GM21737 (cell line): ENCODE measurements around the gene PRR3.
"Not testable (repeated sequence)": the region's sequence is repeated elsewhere in the genome, so short reads cannot be mapped to it uniquely, and the experiment has no call there.

Experiments used
- ATAC-seq: cut with Tn5 transposase; IDR thresholded peaks from one replicate; pipeline ENCODE4 v1.9.1; 2021; ENCODE audit warnings: mild to moderate bottlenecking, moderate library complexity; ENCODE audit not compliant: unreplicated experiment

PRR3 gene

DNA sequence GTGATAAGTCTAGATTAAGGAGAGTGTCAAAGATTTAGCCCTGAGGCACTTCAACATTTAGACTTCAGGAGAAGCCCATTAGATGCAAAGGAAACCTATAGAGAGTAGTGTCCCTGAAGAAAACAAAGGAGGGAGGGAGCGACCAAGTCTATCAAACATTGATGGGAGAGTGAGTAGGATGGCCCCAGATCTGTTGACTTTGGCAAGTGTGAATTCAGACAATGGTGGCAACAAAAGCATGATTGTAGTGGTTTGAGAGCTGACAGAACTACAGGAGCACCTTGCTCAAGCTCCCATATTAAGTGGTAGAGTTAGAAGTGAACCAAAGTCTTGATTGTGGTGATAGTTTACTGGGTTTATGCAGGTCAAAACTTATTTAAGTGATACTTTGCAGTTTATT lies 13.2 kb downstream of the PRR3 start:
- ATAC-seq = no peak

DNA sequence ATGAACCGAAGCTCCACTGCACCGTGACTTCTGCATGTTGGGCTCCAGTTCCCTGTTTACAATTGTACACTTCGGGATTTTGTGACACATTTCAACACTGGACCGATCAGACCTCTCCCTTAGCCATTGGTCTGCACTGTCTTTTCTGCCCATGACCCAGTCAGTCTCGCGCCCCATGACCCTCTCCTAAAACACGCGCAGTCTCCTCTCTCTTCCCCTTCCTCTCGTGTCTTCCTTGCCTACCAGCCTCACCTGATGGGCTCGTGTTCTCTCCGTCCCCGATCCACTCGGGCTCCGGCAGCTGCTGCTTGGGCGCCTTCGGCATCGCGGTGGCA lies 13.6 kb downstream of the PRR3 start:
- peak; percentile 13 for ATAC-seq

DNA sequence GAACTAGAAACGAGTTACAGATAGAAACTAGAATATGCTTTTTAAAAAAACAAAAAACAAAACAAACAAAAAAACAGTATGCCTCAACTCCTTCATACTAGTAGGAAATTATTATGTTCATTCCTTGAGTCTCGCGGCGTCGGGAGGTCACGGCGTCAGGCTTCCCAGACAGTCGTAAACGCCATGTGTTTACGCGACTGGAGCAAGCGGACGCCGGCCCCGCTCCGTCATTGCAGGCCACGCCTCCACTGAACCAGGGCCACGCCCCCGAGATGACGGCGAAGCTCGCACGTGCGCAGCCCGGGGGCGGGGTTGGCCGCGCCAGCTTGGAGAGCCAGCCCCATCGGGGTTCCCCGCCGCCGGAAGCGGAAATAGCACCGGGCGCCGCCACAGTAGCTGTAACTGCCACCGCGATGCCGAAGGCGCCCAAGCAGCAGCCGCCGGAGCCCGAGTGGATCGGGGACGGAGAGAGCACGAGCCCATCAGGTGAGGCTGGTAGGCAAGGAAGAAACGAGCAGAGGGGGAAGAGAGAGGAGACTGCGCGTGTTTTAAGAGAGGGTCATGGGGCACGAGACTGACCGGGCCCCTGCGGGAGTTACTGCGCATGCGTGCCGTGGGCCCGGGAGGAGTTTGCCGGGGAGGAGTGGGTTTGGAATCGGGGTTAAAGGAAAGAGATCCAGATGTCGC lies 14.1 kb downstream of the PRR3 start, which contains the start of gene ABCF1:
TSS of gene ABCF1 (plus strand) at position 368 of the 687 bp plus-strand sequence. CDS start at position 414, 46 bp downstream.
- ATAC-seq = peak; percentile 96

DNA sequence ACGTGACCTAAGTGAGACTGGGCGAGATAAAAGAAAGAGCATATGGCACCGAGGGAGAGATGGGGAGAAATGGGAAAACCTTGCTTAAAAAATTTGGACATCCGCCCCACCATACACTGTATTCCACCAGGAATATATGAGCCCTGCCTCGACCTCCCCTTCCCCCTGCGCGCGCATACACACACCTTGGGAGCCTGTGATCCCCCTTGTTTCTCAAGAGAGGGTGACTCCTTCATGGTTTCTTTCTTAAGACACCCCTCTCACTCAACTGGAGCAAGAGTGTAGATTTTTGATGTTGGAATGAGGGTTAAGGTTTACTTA lies 14.6 kb downstream of the PRR3 start:
- no peak for ATAC-seq

DNA sequence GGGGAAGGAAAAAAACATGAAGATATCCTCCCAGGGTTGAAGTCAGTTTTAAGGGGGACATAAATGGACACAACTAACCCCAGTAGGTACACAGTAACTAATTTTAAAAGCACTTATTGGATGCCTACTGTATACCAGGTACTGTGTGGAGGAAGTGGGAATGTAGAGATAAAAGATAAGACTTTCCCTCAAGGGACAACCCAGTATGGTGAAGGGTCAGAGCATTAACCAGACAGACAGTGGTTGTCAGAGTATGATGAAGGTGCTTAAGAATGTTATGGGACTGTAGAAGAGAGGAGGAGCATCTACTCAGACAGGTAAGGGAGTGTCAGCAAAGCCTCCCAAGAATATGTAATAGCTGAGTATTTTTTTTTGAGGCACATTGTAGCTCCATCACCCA lies 15.1 kb downstream of the PRR3 start:
- ATAC-seq = no peak

DNA sequence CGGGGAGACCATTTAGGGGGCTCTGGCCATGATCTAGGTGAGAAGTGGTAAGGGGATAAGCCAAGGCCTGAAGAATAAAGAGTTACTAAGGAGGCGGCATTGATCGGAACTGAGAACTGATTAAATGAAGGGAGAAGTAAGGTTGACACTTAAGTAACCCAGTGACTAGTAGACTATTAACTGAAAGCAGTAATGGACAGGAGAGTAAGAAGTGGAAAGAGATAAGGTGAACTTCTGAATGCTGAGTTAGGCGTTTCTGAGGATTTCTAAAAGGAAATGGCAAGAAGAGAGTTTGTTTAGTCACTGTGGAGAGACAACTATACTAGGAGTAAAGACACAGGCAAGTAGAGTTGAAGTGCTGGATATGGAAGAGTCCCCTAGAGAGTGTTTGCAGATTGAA lies 16.0 kb downstream of the PRR3 start:
- ATAC-seq = no peak

DNA sequence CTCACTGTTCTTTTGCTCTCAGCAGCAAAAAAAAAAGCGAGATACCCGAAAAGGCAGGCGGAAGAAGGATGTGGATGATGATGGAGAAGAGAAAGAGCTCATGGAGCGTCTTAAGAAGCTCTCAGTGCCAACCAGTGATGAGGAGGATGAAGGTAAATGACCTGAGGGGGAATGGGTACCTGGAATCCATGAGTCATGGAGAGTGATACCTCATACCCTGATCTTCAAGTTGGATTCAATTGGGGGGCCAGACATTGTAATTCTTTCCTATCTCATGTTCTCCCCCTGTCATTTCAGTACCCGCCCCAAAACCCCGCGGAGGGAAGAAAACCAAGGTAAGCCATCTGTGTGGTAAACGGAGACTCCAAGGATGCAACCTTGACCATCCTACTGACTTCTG lies 21.0 kb downstream of the PRR3 start:
- ATAC-seq = no peak

DNA sequence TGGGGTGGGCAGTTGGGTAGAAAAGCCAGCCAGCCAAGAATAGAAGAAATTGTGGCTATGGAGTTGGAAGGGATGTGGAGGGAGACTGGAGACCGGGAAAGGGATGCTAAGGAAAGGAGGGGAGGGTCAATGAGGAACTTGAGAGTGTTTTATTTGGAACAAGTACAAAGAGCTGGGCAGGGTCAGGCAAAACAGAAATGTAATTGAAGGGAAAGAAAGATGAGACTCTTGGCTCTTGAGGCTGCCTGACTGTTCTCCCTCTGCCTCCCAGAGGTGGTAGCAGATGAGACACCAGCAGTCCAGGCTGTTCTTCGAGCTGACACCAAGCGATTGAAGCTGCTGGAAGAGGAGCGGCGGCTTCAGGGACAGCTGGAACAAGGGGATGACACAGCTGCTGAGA lies 26.8 kb downstream of the PRR3 start:
- no peak for ATAC-seq

DNA sequence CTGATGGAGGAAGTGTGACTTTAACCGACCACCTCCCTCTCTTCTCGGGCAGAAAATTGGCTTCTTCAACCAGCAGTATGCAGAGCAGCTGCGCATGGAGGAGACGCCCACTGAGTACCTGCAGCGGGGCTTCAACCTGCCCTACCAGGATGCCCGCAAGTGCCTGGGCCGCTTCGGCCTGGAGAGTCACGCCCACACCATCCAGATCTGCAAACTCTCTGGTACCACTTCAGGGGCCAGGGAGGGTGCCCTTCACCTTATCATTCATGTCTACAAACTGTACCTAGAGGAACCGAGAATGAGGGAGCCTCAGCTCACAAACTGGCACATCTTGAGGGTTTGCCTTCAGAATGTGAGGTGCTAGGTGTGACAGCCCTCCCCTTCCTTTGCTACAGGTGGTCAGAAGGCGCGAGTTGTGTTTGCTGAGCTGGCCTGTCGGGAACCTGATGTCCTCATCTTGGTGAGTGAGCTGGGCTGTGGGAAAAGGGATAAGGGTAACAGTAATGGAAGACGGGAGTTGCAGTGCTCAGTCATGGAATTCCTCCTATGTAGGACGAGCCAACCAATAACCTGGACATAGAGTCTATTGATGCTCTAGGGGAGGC lies 32.8 kb downstream of the PRR3 start:
- no peak for ATAC-seq

DNA sequence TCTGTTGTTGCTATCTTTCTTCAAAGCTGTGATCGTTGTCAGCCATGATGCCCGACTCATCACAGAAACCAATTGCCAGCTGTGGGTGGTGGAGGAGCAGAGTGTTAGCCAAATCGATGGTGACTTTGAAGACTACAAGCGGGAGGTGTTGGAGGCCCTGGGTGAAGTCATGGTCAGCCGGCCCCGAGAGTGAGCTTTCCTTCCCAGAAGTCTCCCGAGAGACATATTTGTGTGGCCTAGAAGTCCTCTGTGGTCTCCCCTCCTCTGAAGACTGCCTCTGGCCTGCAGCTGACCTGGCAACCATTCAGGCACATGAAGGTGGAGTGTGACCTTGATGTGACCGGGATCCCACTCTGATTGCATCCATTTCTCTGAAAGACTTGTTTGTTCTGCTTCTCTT lies 33.4 kb downstream of the PRR3 start:
- no peak for ATAC-seq

DNA sequence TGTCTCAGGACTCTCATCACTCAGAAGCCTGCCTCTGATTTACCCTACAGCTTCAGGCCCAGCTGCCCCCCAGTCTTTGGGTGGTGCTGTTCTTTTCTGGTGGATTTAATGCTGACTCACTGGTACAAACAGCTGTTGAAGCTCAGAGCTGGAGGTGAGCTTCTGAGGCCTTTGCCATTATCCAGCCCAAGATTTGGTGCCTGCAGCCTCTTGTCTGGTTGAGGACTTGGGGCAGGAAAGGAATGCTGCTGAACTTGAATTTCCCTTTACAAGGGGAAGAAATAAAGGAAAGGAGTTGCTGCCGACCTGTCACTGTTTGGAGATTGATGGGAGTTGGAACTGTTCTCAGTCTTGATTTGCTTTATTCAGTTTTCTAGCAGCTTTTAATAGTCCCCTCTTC lies 33.9 kb downstream of the PRR3 start:
- no peak for ATAC-seq

DNA sequence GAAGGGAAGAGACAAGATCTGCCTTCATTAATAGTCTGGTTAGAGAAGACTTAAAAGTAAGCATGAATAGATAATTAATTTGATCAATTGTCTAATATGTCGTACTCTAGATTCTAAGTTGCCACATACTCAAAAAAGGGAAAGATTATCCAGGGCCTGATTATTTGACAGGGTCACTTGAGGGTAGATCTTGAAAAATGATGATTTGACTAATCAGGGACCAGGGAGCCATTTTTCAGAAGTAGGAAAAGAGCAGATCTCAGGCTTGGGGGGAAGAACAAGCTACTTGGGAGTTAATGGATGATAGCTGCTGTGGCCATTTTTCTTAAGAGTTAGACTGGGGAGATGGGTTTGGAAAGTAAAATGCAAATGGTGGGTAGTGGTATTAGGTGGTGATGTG lies 35.2 kb downstream of the PRR3 start:
- ATAC-seq = no peak

DNA sequence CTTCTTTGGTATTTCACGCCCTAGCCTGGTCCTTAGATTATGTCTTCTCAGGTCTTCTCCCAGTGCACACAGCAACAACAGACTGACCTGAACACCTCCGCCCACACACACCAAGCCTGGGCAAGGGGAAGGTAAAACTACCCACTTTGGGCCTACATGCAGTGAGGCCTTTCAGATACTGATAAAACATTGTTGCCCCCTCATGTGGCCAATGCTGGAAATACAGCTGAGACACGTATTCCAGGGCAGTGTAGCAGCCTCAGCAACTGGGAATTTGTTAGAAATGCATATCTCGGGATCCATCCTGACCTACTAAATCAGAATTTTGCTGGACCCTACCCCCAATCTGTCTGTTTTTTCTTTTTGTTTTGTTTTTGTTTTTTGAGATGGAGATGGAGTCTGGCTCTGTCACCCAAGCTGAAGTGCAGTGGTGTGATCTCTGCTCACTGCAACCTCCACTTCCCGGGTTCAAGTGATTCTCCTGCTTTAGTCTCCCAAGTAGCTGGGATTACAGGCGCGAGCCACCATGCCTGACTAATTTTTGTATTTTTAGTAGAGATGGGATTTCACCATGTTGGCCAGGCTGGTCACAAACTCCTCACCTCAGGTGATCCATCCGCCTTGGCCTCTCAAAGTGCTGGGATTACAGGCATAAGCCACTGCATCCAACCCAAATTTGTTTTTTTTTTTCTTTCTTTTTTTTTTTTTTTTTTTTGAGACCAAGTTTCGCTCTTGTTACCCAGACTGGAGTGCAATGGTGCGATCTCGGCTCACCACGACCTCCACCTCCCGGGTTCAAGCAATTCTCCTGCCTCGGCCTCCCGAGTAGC lies 40.4 kb downstream of the PRR3 start:
- ATAC-seq = not testable (repeated sequence)

DNA sequence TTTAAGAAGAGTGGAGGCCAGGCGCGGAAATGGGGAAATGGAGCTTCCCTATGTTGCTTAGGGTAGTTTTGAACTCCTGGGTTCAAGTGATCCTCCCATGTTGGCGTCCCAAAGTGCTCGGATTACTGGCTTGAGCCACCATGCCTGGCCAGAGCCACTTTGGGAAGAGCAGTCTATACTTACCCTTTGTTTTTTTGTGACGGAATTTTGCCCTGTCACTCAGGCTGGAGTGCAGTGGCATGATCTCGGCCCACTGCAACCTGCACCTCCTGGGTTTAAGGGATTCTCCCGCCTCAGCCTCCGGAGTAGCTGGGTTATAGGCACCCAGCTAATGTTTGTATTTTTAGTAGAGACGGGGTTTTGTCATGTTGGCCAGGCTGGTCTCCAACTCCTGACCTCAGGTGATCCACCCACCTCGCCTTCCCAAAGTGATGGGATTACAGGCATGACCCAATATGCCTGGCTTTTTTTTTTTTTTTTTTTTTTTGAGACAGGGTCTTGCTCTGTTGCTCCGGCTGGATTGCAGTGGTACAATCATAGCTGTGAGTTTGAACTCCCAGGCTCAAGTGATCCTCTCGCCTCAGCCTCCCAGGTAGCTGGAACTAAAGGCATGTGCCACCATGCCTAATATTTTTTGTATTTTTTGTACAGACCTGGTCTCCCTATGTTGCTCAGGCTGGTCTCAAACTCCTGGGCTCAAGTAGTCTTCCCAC lies 42.0 kb downstream of the PRR3 start:
- ATAC-seq = no peak

DNA sequence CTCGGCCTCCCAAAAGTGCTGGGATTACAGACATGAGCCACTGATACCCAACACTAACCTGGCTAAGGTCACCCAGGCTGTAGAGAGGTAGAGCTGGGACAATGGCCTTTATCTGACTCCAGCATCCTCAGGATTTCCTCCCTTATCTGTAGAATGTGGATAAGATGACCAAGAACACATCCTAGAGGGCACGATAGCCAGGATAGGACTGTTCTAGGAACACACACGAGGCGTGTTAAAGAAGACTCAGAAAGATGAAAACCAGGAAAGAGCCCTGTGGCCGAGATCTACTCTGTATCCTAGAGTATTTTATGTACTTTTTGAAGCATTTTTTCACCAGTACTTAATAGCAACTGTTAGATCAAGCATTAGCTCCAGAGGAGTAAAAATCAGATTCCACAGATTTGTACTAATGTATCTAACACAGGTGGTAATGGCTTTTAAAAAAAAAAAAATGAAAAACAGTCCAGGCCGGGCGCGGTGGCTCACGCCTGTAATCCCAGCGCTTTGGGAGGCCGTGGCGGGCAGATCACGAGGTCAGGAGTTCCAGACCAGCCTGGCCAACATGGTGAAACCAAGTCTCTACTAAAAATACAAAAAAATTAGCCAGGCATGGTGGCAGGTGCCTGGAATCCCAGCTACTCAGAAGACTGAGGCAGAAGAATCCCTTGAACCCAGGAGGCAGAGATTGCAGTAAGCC lies 42.7 kb downstream of the PRR3 start:
- ATAC-seq = no peak

DNA sequence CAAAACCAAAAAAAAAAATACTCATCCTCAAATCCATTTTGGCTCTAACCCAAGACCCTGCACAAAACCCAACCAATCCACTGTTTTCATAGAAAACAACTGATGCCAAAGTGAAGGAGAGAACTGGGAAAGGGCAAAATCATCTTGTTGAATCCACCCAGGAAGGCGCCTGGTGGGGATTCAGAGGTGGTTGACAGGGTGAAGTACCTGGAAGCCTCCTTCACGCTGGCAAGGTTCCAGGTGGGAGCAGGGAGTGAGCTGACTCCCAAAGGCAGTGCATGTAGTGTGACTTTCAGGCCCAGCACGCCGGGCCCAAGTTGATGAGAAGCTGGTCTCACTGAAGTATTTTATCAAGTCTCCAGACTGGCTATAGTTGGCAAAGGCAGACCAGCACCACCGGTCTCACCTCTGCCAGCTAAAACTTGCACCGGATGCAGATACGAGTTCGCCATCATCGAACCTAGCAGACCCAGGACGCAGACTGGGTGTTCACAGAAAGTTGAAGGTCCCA lies 43.4 kb downstream of the PRR3 start:
- ATAC-seq = no peak

DNA sequence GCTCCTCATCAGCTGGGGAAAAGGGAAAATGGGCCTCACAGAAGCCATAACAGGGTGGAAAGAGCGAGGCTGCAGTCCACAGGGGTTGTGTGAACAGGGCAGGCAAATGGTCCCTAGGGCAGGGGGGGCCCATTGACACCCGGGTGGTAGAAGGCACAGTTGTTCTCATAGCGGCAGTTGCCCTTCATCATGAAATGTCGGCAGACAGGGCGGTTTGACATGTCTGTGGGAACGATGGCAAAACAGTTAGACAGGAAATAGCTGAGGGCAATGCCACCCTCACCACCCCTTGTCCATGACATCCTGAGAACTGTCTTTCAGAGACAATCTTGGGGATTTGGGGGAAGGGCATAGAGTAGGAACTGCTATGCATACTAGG lies 44.3 kb downstream of the PRR3 start:
- no peak for ATAC-seq

DNA sequence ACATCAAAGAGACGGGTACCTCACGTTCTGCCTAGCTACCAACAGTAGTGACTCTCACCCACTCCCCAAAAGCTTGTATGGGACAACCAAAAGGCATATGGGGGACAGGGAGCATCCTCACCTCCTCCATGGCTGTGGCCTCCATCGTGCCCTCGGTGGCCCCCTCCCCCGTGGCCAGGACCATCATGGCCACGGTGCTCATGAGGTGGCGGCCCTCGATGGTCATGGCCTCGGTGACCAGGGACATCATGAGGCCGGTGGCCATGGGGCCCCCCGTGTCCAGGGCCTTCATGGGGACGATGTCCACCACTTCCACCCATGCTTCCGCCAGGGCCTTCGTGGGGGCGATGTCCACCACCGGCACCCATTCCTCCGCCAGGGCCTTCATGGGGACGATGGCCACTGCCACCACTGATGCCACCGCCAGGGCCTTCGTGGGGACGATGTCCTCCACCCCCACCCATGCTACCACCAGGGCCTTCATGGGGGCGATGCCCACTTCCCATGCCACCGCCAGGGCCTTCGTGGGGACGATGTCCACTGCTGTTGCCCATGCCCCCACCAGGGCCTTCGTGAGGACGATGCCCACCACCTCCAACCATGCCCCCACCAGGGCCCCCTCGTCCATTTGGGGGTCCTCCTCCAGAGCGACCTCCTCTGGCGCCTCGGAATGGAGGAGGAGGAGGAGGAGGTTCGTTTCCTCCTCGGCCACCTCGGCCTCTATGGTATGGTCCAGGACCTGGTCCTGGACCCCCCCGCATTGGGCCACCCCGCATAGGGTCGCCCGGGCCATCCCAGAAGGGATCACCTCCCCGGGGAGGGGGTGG lies 44.9 kb downstream of the PRR3 start:
- ATAC-seq = no peak

DNA sequence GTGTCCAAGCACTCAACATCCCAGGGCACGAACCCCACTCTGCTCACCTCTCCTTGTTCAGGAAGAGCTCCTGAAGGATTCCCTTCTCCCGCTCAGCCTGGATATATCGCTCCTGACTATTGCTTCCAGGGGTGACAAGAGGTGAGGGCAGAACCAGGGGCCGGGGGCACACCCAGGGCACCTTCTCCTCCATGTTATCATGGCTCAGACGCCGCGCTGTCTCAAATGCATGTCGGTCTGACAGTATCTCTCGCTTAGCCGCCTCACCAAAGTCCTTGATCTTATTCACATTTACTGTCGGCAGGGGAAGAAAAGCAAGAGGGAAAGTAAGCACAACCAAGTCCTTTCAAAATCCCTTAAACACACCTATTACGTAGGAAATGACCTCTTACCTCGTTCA lies 46.9 kb downstream of the PRR3 start:
- ATAC-seq = no peak

DNA sequence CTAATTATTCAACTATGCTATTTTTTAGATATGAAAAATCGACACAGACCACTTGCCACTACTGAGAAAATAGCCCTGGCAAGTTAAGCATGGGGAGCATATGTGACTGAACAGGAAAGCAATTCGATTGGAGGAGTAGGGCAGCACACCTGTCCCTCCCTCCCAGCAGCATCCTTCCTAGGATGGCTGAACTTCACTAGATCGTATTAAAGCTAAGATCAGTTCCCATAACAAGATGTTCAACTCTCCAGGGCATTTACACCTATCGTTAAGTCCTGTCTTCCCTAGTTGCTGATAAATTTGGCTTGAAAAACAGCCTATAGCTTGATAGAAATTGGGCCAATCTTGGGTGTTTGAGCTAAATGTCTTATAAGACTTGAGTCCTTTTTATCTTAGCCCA lies 53.0 kb downstream of the PRR3 start:
- no peak for ATAC-seq
